ENCODE results near the gene GALNT10. TPM values are rescaled to one million over a fixed set of nuclear protein-coding genes. Genes with fewer than 3 reads are reported as not detected.
A peak's percentile ranks its signal among the peaks of the same experiment; 100 is the strongest.

The GALNT10 gene
- total RNA-seq, 1 experiment from 2014 or later = 22.9 TPM

GRCh38 chr5:154237376-154237743 lies 46.8 kb downstream of the GALNT10 start:
- ChIA-PET CTCF (interaction anchor here (1.0 to 1.6 kb wide), 7 partner anchors 20 to 165 kb away, joined by 3 to 12 read pairs (median 3); no protein-coding TSS in a partner anchor), POLR2A (no interaction called here)
- DNase-seq (ENCODE audit: low spot score) (no peak), ATAC-seq (peak; percentile 35; the same call in 1 of the 2 replicates)
- peaks cover 38% of the 10 kb centered on the region for H3K4me1 Mint-ChIP-seq
- no peaks in the 10 kb centered on the region for H3K9me3 Mint-ChIP-seq
- H3K27me3 Mint-ChIP-seq (ENCODE audit: low read depth) = no peaks in the 10 kb centered on the region
- no peak overlapping the region for H3K4me3 Mint-ChIP-seq
- H3K27ac Mint-ChIP-seq = no peak overlapping the region
- TF ChIP-seq GTF2I (CRISPR knock-in tag; conservative IDR thresholded peaks at IDR 0.05) (no peak), ZMAT4 (CRISPR knock-in tag; IDR thresholded peaks at IDR 0.05) (no peak), SP1 (CRISPR knock-in tag; conservative IDR thresholded peaks at IDR 0.05) (no peak), ZNF416 (CRISPR knock-in tag; IDR thresholded peaks at IDR 0.05) (no peak), ATF2 (CRISPR knock-in tag; IDR thresholded peaks at IDR 0.05; ENCODE audit: borderline replicate concordance, low read depth) (no peak), ATF1 (CRISPR knock-in tag; IDR thresholded peaks at IDR 0.05) (no peak)
- no peaks in the 10 kb centered on the region for H3K36me3 Mint-ChIP-seq

- no peak for TF ChIP-seq CDX4 (CRISPR knock-in tag; IDR thresholded peaks at IDR 0.05; ENCODE audit: borderline replicate concordance)
- no peak for TF ChIP-seq ZNF281 (CRISPR knock-in tag; IDR thresholded peaks at IDR 0.05)
- no peak for TF ChIP-seq NR2C2 (CRISPR knock-in tag; IDR thresholded peaks at IDR 0.05)
- TF ChIP-seq MYBL2 (CRISPR knock-in tag; IDR thresholded peaks at IDR 0.05) = no peak
- no peak for TF ChIP-seq FOXP1 (CRISPR knock-in tag; IDR thresholded peaks at IDR 0.05; ENCODE audit: borderline replicate concordance)
- TF ChIP-seq ZSCAN18 (CRISPR knock-in tag; IDR thresholded peaks at IDR 0.05) = no peak
- TF ChIP-seq SOX15 (CRISPR knock-in tag; IDR thresholded peaks at IDR 0.05) = no peak
- no peak for TF ChIP-seq GRHL2 (CRISPR knock-in tag; IDR thresholded peaks at IDR 0.05; ENCODE audit: insufficient replicate concordance, severe bottlenecking)
- TF ChIP-seq ZNF138 (CRISPR knock-in tag; conservative IDR thresholded peaks at IDR 0.05) = no peak
- no peak for TF ChIP-seq RORB (CRISPR knock-in tag; IDR thresholded peaks at IDR 0.05)
- TF ChIP-seq ZNF532 (CRISPR knock-in tag; IDR thresholded peaks at IDR 0.05; ENCODE audit: borderline replicate concordance) = no peak
- POLR2A ChIA-PET = no interaction called here
- no peaks in the 10 kb centered on the region for H3K27me3 Mint-ChIP-seq (ENCODE audit: low read depth)
- H3K4me3 Mint-ChIP-seq = no peak overlapping the region
- no peak for DNase-seq (ENCODE audit: low spot score)
- peaks cover 39% of the 10 kb centered on the region for H3K4me1 Mint-ChIP-seq
- H3K9me3 Mint-ChIP-seq = no peaks in the 10 kb centered on the region
- no peak overlapping the region for H3K27ac Mint-ChIP-seq
- CTCF ChIA-PET = interaction anchor here (0.6 to 1.6 kb wide), 5 partner anchors 22 to 167 kb away, joined by 3 to 12 read pairs (median 4); no protein-coding TSS in a partner anchor
- no peaks in the 10 kb centered on the region for H3K36me3 Mint-ChIP-seq
- no peak for ATAC-seq
These were observed 47.4 kb downstream of the GALNT10 start for GRCh38 chr5:154237946-154238345.

All from WTC11 (cell line).